Inflammatory macrophage (primary cell): ENCODE measurements around the gene HCST.

Source experiments
- DNase-seq, 2 donors: peaks; one replicate each; pipeline ENCODE4 v3.0.0-alpha.2; 2020 to 2022
- total RNA-seq, 18 experiments: gene quantifications; one replicate each; lab custom pipeline; 2026; ENCODE audit warnings: mixed read lengths in 6 of 18, inconsistent platforms in 2 of 18; lab: John Stamatoyannopoulos, UW

The HCST gene
- 111 to 246 (median 168) reads per million in 18 experiments for total RNA-seq

GRCh38 chr19:35901854-35902661 is at the start of gene HCST:
Gene HCST, plus strand, starts transcription at chr19:35902529. Its CDS starts 65 bp downstream, at chr19:35902594.
- DNase-seq = peak; percentile 64 to 82

- peak in 1 of 2 donors; percentile 23 for DNase-seq
Observed at GRCh38 chr19:35853038-35853756, 49.1 kb upstream of the HCST start.

- no peak for DNase-seq
Observed at GRCh38 chr19:35856546-35857149, 45.7 kb upstream of the HCST start, which contains the start of gene KIRREL2. Gene KIRREL2, plus strand, starts transcription at chr19:35856911. Its CDS starts 209 bp downstream, at chr19:35857120.

- DNase-seq = no peak
Observed at GRCh38 chr19:35858311-35858710, 44.0 kb upstream of the HCST start.

- DNase-seq = no peak
Observed at GRCh38 chr19:35859414-35859813, 42.9 kb upstream of the HCST start.

- no peak for DNase-seq
Observed at GRCh38 chr19:35860436-35860817, 41.9 kb upstream of the HCST start.

- no peak for DNase-seq
Observed at GRCh38 chr19:35860818-35861639, 41.3 kb upstream of the HCST start.

GRCh38 chr19:35861640-35862160 is 40.6 kb upstream of the HCST start:
- no peak for DNase-seq

- no peak for DNase-seq
Observed at GRCh38 chr19:35862528-35862927, 39.8 kb upstream of the HCST start.

GRCh38 chr19:35863018-35863417 is 39.3 kb upstream of the HCST start:
- no peak for DNase-seq

- DNase-seq = peak; percentile 25 to 58
Observed at GRCh38 chr19:35868172-35868822, 34.0 kb upstream of the HCST start, which contains the start of gene APLP1. Gene APLP1, plus strand, starts transcription at chr19:35868574. Its CDS starts 63 bp downstream, at chr19:35868637.

- no peak for DNase-seq
Observed at GRCh38 chr19:35868823-35869326, 33.5 kb upstream of the HCST start.

GRCh38 chr19:35869327-35870123 is 32.8 kb upstream of the HCST start:
- DNase-seq = peak; percentile 59 to 71

- peak in 1 of 2 donors; percentile 48 for DNase-seq
Observed at GRCh38 chr19:35870124-35870736, 32.1 kb upstream of the HCST start.

GRCh38 chr19:35870798-35871197 is 31.5 kb upstream of the HCST start:
- DNase-seq = no peak

GRCh38 chr19:35871611-35872010 is 30.7 kb upstream of the HCST start:
- no peak for DNase-seq

GRCh38 chr19:35872180-35872579 is 30.1 kb upstream of the HCST start:
- DNase-seq = no peak

- no peak for DNase-seq
Observed at GRCh38 chr19:35874392-35874930, 27.9 kb upstream of the HCST start.

- DNase-seq = no peak
Observed at GRCh38 chr19:35879068-35879467, 23.3 kb upstream of the HCST start.
